NCI-H2081 (cell line): ENCODE measurements around the gene IQCB1.
"Not testable (repeated sequence)": the region's sequence is repeated elsewhere in the genome, so short reads cannot be mapped to it uniquely, and the experiment has no call there.

ENCODE experiments used
- DNase-seq, 2 experiments: peaks; one replicate each; lab custom pipeline; 2025; lab: John Stamatoyannopoulos, UW

The IQCB1 gene, protein sequence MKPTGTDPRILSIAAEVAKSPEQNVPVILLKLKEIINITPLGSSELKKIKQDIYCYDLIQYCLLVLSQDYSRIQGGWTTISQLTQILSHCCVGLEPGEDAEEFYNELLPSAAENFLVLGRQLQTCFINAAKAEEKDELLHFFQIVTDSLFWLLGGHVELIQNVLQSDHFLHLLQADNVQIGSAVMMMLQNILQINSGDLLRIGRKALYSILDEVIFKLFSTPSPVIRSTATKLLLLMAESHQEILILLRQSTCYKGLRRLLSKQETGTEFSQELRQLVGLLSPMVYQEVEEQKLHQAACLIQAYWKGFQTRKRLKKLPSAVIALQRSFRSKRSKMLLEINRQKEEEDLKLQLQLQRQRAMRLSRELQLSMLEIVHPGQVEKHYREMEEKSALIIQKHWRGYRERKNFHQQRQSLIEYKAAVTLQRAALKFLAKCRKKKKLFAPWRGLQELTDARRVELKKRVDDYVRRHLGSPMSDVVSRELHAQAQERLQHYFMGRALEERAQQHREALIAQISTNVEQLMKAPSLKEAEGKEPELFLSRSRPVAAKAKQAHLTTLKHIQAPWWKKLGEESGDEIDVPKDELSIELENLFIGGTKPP

DNA sequence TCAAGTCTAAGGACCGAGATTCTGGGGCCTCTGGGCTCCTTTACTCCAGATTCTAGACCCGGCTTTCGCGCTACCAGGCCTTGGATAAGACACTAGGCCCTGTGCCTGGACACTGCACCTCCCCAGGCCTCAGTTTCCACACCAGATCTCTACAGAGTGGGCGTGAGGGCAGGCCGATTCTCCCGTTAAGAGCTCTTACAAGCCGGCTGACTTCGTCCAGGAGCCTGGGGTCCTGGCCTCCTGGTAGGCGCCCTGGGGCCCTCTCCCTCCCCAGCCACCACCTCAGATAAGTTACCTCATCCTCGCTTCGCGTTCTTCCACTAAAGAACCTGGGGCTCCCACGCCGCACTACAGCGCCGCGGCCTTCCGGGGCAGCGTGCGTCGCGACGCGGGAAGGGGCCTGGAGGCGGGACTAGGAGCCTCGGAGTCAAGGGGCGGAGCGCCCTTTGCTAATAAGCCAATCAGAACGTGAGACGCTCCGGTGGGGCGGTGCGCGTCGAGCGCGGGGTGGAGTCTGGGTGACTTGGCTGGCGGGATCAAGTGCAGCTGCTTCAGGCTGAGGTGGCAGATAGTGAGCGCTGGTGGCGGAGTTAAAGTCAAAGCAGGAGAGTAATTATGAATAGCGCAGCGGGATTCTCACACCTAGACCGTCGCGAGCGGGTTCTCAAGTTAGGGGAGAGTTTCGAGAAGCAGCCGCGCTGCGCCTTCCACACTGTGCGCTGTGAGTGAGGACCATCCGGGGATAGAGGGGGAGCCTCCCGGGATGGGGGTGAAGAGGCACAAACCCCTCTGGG is at the start of gene IQCB1, which contains the start of gene EAF2:
TSS of gene IQCB1 (minus strand) at position 390 of the 794 bp plus-strand sequence. CDS start 6,100 bp downstream, outside the sequence.
TSS of gene EAF2 (plus strand) at position 539 of the 794 bp plus-strand sequence. CDS start at position 616, 77 bp downstream.
- peak; percentile 98 to 99 for DNase-seq

DNA sequence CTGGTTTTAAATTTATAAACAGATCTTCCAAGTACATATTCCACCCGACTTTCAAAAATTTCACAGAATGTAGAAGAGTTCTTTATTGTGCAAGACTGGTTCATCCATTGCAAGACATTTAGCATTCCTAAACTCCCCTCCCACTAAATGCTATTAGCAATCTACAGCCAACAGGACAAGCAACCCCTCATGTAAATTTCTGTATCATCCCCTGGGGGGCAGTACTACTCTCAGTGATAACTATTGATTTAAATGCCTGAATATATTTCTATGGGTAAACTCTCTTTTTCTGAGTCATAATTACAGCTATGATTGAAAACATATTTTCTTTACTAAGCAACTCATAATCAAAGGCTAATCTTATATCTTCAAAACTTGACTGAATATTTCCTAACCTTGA is 48.6 kb upstream of the IQCB1 start:
- DNase-seq, result no peak

DNA sequence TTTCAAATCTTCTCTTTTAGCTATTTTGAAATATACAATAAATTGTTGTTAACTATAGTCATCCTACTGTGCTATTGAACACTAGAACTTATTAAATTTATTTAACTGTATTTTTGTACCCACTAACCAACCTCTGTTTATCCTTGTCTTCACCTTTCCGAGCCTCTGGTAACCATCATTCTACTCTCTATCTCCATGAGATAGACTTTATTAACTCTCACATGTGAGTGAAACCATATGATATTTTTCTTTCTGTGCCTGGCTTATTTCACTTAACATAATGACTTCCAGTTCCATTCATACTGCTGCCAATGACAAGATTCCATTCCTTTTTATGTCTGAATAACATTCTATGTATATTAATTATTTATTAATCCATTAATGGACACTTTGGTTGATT is 43.6 kb upstream of the IQCB1 start:
- DNase-seq, result no peak

DNA sequence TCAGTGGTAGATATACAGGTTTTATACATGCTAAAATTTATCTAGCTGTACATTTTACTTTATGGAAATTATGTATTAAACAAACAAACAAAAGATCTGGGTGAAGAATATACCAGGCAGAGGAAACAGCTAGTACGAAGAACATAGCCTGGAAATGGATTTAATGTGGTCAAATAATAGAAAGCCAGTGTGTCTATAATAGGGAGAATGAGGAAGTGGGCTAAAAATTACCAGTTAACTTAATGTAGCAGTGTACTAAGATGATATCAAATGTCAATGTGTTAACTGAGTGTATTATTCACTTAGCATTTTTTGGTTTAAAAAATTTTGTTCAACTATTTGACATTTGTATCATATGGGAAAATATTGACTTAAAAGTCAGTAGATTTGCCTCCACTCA is 36.6 kb upstream of the IQCB1 start:
- DNase-seq, result no peak

DNA sequence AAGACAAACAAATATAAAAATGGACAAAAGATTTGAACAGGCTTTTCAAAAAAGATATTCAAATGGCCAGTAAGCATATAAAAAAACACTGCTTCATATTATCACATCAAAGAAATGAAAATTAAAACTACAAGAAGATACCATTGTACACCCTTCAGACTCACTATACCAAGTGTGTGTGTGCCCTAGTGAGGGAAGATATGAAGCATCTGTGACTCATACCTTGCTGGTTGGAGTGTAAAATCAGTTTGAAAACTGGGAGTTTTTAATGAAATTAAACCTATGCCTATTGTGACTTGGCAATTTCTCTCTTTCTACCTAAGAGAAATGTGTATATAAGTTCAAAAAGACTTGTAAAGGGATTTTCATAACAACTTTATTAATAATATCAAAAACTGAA is 35.9 kb upstream of the IQCB1 start:
- no peak for DNase-seq

DNA sequence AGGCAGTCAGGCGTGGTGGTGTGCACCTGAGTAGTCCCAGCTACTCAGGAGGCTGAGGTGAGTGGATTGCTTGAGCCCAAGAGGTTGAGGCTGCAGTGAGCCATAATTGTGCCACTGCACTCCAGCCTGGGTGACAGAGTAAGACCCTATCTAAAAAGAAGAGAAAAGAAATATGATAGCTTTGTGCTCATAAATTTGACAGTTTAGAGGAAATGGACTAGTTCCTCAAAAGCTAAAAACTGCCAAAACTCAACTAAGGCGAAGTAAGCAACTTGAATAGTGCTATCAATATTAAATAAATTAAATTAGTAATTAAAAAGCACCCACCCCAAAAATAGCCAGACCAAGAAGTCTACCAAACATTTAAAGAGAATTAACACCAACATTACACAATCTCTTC is 34.9 kb upstream of the IQCB1 start:
- no peak for DNase-seq

DNA sequence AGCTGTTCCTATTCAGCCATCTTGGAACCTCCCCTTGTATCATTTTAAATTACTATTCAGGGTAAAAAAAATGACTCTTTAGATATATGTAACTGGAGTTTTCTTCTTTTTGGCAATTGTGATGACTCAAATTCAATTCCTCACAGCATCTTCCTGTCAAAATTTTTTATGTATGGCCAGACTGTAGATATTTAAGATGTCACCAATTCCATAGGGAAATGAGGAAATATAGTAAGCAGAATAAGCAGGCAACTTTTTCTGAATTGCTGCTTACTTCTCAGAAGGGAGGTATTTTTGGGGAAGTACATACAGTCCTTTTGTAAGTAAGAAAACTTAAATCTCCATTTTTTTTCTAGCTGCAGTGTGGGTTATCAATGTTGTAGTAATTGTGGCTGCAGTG is 28.9 kb upstream of the IQCB1 start:
- DNase-seq, result no peak

DNA sequence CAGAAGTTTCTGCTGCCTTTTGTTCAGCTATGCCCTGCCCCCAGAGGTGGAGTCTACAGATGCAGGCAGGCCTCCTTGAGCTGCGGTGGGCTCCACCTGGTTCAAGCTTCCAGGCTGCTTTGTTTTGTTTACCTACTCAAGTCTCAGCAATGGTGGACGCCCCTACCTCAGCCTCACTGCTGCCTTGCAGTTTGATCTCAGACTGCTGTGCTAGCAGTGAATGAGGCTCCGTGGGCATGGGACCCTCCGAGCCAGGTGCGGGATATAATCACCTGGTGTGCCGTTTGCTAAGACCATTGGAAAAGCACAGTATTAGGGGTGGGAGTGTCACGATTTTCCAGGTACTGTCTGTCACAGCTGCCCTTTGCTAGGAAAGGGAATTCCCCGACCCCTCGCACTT is 28.4 kb upstream of the IQCB1 start:
- DNase-seq, result not testable (repeated sequence)

DNA sequence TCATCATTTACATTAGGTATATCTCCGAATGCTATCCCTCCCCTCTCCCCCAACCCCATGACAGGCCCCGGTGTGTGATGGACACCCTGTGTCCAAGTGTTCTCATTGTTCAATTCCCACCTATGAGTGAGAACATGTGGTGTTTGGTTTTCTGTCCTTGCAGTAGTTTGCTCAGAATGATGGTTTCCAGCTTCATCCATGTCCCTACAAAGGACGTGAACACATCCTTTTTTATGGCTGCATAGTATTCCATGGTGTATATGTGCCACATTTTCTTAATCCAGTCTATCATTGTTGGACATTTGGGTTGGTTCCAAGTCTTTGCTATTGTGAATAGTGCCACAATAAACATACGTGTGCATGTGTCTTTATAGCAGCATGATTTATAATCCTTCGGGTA is 22.9 kb upstream of the IQCB1 start:
- DNase-seq, result not testable (repeated sequence)

DNA sequence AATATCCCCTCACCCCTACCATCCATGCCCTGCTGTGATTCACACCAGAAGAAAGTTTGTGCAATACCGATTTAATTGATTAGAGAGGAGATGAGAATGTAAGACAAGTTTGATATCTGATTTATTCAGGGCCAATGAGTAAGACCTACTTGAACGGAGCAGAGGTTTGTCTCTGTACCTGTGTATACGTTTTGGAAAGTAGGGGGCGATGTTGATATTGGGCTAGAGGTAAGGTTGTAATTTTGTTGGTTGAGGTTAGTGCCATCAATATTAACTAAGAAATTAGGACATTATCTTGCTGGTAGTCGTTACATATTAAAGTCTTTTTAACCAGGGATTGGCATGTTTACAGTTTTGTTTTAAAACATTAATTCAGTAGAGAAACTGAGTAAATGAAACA is 20.7 kb upstream of the IQCB1 start:
- peak in 1 of 2 experiments; percentile 32 for DNase-seq

DNA sequence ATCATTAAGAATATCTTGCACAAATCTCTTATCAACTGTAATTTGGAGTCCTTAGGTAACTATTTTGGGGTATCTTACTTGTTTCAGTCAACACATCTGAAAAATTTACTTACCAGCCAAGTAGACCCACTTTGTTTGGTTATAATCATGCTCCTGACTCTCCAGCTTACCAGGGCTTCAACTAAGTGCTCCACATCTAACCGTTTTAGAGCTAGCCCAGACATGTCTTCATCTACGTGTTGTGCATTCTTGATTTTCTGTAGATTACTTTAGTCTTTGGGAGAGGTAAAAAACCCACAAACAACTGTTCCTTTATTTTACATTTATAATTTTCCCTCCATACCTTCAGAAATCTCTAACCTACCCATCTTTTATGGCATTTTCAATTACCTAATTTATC is 17.4 kb upstream of the IQCB1 start:
- no peak for DNase-seq

DNA sequence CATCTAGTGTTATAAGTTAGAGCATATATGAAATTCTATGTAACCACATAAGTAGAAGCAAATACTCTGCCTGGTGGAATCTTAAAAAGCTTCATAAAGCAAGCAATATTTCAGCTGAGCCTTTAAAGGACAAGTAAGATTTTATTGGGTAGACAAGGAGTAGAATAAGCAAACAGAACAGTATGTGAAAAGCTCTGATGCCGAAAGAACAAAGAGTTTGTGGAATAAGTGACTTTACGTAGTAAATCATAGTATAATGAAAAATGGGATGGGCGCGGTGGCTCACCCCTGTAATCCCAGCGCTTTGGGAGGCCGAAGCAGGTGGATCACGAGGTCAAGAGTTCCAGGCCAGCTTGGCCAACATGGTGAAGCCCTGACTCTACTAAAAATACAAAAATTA is 10.0 kb upstream of the IQCB1 start:
- no peak for DNase-seq

DNA sequence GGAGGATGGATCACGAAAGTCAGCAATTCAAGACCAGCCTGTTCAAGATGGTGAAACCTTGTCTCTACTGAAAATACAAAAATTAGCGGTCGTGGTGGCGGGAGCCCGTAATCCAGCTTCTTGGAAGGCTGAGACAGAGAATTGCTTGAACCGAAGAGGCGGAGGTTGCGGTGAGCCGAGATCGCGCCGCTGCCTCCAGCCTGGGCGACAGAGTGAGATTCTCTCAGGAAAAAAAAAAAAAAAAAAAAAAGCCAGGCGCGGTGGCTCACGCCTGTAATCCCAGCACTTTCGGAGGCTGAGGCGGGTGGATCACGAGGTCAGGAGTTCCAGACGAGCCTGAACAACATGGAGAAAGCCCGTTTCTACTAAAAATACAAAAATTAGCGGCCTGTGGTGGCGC is 5.1 kb upstream of the IQCB1 start:
- DNase-seq, result no peak

DNA sequence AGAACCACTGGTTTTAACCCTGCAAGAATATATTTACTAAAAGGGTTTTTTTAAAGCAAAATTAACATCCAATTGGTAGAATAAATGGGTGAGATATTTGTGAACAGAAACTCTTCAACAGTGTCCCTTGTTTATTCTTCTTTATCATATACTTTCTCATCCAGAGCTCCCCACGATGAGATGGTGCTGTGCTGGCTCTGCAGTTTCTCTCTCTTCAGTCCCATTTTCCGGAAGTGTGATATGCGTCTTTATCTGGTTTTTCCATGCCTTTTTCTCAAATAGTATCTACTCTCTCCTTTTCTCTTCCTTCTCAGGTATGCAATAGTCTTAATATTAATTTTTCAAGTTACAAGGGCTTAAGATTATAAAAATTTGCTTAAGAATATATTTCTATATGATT is 1.6 kb upstream of the IQCB1 start:
- DNase-seq, result no peak

DNA sequence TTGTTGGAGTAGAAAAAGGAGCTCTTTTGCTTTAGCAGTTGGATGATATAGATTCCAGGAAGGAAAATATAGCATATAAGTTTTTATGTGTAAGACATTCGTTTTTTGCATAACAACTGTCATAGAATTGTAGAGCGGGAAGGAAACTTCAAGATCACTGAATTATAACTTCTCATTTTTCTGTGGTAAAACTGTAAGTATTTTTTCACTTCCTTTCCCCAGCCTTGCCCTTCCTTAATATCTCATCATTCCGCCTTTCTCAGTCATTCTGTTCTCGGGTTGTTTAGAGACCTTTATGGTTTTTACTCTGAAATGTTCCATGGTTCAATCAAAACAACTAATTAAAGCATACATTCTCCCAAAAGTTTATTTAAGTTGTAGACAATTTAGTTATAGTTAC is 1.2 kb upstream of the IQCB1 start:
- no peak for DNase-seq

DNA sequence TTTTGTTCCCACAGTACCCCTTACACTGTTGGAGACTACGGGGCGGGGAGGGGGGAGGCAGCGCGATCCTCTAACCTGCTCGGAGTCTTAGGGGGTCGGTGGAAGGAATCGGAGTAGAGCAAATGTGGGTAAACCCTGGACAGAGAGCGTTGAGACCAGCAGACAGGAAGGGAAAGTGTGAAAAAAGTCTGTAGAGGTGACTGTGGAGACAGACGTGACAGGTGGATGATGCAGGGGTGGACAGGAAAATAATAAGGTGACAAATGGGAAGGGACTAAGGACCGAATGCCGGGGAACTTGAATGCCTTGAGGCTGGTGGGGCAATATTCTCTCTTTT is 573 bp upstream of the IQCB1 start:
- DNase-seq, result peak in 1 of 2 experiments; percentile 40

DNA sequence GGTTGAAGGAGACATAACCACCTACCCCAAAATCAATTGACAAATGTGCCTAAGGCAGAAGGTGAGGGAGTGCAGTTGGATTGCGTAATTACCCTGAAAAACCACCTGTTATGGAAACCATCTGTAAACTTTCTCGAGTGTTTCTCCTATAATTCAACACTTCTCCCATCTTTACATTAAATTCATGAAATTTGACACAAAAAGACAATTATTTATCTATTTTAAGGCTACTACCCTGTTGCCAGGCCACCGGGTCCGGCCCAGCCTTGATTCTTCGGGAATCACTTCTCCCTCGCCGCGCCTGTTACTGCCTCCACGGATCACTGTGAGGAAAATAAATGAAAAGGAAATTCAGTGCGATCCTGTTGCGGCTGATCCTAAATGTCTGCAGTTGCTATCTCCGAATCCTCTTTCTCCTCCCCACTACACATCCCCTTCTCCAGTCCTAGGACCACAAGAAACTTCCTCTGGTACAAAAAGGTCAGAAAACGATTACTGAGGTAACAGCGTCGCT is 646 bp downstream of the IQCB1 start:
- DNase-seq, result peak in 1 of 2 experiments; percentile 51

DNA sequence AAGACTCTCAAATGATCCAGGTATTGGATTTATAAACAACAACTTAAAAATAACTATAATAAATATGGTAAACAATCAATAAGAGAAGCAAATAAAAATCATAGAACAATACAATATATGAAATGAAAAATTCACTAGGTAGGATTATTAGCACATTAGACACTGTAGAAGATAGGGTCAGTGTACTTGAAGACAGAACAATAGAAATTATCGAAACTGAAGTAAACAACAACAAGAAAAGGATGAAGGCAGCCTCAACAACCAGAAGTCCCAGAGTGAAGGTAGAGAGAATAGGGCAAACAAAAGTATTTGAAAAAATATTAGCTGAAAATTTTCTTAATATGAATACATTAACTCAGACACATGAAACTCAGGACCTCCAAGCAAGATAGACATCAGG is 11.9 kb downstream of the IQCB1 start:
- no peak for DNase-seq

DNA sequence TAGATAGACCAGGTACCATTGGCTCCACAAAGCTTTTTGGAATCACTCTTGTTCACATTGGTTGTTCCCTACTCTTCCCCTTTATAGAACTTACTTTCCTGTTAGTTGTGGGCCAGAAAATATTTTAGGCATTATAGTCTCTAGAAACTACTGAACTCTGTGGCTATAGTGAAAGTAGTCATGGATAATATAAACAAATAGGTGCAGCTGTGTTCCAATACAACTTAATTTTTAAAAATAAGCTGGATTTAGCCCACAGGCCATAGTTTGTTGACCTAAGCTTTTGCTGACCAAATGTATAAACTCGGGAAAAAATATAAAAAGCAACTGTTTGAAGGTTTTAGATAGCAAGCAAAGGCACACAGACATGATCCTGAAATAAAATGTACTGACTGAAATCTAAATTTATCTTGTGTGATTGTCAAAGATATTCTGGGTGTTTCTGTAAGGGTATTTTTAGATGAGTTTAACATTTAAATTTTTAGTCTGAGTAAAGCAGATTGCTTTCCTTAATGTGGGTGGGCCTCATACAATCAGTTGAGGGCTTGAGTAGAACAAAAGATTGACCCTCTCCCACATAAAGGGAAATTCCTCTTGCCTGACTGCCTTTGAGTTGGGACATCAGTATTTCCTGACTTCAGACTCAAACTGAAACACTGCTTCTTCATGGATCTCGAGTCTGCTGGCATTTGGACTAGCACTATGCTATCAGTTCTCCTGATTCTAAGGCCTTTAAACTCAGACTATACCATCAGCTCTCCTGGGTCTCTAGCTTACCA is 13.2 kb downstream of the IQCB1 start:
- no peak for DNase-seq

DNA sequence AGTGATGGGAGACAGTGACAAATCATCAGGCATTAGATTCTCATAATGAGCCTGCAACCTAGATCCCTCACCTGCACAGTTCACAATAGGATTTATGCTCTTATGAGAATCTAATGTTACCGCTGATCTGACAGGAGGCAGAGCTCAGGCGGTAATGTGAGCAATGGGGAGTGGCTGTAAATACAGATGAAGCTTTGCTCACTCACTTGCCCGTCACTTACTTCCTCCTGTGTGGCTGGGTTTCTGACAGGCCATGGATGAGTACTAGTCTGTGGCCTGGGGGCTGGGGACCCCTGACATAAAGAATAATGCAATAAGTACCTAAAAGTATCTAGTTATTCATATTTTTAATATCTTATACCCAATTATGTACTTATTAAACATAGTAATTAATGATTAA is 15.6 kb downstream of the IQCB1 start:
- DNase-seq, result peak in 1 of 2 experiments; percentile 12

DNA sequence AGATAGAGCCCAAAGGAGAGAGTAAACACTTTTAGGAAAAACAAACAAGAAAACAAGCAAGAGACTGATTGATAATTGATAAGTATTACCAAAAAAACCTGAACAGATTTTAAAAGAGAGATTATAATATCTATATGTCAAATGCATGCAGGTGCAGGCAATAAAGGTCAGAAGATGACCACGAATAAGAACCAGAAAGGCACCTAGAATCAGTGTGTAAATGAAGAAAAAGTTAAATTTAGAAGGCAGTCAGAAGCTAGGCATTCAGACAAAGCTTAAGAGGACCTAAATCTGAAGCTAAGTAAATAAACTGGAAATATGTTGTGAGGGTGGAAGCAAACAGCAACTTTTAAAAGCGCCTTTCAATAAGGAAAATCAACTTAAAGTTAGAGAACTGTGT is 16.3 kb downstream of the IQCB1 start:
- no peak for DNase-seq

DNA sequence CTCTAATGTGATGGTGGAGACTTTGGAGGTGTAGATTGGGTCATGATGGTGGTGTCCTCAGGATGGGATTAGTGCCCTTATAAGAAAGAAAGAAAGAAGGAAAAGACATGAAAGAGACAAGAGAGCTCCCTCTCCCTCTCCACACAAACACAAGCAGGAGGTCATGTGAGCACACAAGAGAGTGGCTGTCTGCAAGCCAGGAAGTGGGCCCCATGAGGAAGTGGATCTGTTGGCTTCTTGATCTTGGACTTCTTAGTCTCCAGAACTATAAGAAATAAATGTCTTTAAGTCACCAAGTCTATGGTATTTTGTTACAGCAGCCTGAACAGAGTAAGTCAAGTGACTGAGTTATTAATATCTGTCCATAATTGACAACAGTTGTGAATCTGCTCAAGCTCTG is 17.1 kb downstream of the IQCB1 start:
- no peak for DNase-seq
